Measurements from ENCODE around the gene SIN3B.

DNA sequence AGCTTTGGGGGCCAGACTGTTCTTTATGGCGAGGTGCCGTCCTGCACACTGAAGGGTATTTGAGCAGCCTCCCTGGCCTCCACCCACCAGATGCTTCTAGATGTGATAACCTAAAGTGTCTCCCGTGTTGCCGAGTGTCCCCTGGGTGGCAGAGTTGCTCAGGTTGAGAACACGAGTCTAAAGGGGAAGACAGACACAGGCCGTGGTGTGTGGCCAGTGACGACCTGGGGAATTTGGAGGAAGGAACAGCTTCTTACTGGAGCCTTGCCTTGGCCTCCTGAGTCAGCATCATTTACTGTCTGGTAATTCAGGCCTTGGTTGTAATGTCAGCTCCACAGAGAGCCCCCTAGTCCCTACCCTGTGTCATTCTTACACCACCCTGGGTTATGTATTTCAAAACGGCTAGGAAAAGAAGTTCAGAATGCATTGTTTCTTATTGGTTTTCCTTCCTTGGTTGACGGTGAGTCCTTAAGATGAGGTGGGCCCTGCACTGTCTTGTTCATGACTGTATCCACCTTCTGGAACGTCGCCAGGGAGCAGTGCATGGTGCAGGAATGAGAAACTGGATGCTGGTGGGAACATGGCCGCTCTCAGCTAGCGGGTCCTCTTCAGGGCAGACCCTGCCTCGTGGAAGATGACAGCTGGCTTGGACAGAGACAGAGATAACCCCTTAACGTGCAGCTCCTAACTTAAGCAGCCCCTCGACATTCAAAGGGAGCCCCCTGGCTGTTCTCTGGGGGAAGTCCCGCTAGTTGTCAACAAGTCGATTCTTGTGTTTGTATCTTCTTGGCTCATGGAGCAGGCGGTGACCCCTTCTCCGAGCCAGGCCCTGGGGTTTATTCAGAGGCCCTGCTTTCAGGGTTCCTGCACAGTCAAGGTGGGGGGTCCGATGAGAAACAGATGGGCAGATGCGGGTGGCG, 7.2 kb downstream of the SIN3B start:
- no peak for TF ChIP-seq EP300 (IDR thresholded peaks at IDR 0.05)
- TF ChIP-seq, protein P1, sequence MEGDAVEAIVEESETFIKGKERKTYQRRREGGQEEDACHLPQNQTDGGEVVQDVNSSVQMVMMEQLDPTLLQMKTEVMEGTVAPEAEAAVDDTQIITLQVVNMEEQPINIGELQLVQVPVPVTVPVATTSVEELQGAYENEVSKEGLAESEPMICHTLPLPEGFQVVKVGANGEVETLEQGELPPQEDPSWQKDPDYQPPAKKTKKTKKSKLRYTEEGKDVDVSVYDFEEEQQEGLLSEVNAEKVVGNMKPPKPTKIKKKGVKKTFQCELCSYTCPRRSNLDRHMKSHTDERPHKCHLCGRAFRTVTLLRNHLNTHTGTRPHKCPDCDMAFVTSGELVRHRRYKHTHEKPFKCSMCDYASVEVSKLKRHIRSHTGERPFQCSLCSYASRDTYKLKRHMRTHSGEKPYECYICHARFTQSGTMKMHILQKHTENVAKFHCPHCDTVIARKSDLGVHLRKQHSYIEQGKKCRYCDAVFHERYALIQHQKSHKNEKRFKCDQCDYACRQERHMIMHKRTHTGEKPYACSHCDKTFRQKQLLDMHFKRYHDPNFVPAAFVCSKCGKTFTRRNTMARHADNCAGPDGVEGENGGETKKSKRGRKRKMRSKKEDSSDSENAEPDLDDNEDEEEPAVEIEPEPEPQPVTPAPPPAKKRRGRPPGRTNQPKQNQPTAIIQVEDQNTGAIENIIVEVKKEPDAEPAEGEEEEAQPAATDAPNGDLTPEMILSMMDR (IDR thresholded peaks at IDR 0.05) = no peak
- TF ChIP-seq POLR2A (IDR thresholded peaks at IDR 0.05) = no peak

Measured in ovary (tissue), 3 donors.